ENCODE data around the gene PRDM4. TPM values are rescaled to one million over a fixed set of nuclear protein-coding genes. Genes with fewer than 3 reads are reported as not detected.

Gene PRDM4
- 30.2 and 31.1 TPM in 2 replicates for total RNA-seq

- peaks cover 7% of the 10 kb centered on the region for H3K27me3 Mint-ChIP-seq
- peak; percentile 98 for DNase-seq
- peaks cover 18% of the 10 kb centered on the region for H3K36me3 Mint-ChIP-seq (ENCODE audit: low read depth)
Measured at GRCh38 chr12:107760809-107761501, at the start of gene PRDM4. TSS of gene PRDM4 (minus strand) at chr12:107761137. CDS start at chr12:107760515, 622 bp downstream.

GRCh38 chr12:107807471-107808150 is 46.7 kb upstream of the PRDM4 start:
- Mint-ChIP-seq H3K4me3 (no peak overlapping the region), H3K36me3 (ENCODE audit: low read depth) (no peaks in the 10 kb centered on the region), H3K27ac (no peak overlapping the region), H3K4me1 (no peaks in the 10 kb centered on the region), H3K27me3 (peaks cover 5% of the 10 kb centered on the region), H3K9me3 (no peaks in the 10 kb centered on the region)
- DNase-seq: no peak
- intact Hi-C loops (cut with micrococcal nuclease): no loop called here

More at GRCh38 chr12:107760809-107761501, at the start of gene PRDM4:
- intact Hi-C loops (cut with micrococcal nuclease): loop anchor here (1.0 to 10.0 kb wide), 6 partner anchors 76 to 871 kb away; partner anchors contain the start of genes CRY1, FICD, PWP1 and SELPLG
- peak within 1 kb of the TSS; percentile 88 for H3K27ac Mint-ChIP-seq
- peaks cover 26% of the 10 kb centered on the region for H3K4me1 Mint-ChIP-seq
- H3K4me3 Mint-ChIP-seq: peak within 1 kb of the TSS; percentile 93
- no peaks in the 10 kb centered on the region for H3K9me3 Mint-ChIP-seq

GRCh38 chr12:107805488-107806180 is 44.7 kb upstream of the PRDM4 start:
- Mint-ChIP-seq H3K4me3 (no peak overlapping the region), H3K36me3 (ENCODE audit: low read depth) (no peaks in the 10 kb centered on the region), H3K9me3 (no peaks in the 10 kb centered on the region), H3K4me1 (no peaks in the 10 kb centered on the region), H3K27ac (no peak overlapping the region), H3K27me3 (peaks cover 9% of the 10 kb centered on the region)
- no peak for DNase-seq
- intact Hi-C loops (cut with micrococcal nuclease): no loop called here

- Mint-ChIP-seq H3K27me3 (peaks cover 11% of the 10 kb centered on the region), H3K9me3 (no peaks in the 10 kb centered on the region), H3K4me1 (no peaks in the 10 kb centered on the region), H3K4me3 (no peak overlapping the region), H3K27ac (no peak overlapping the region), H3K36me3 (ENCODE audit: low read depth) (no peaks in the 10 kb centered on the region)
- no peak for DNase-seq
- intact Hi-C loops (cut with micrococcal nuclease): no loop called here
Measured at GRCh38 chr12:107803092-107803491, 42.2 kb upstream of the PRDM4 start.

- Mint-ChIP-seq H3K27ac (no peak overlapping the region), H3K9me3 (no peaks in the 10 kb centered on the region), H3K36me3 (ENCODE audit: low read depth) (no peaks in the 10 kb centered on the region), H3K27me3 (peaks cover 22% of the 10 kb centered on the region), H3K4me3 (no peak overlapping the region), H3K4me1 (no peaks in the 10 kb centered on the region)
- intact Hi-C loops (cut with micrococcal nuclease): no loop called here
- no peak for DNase-seq
Measured at GRCh38 chr12:107801150-107801549, 40.2 kb upstream of the PRDM4 start.

GRCh38 chr12:107798580-107798979 is 37.6 kb upstream of the PRDM4 start:
- Mint-ChIP-seq H3K9me3 (no peaks in the 10 kb centered on the region), H3K36me3 (ENCODE audit: low read depth) (no peaks in the 10 kb centered on the region), H3K4me1 (no peaks in the 10 kb centered on the region), H3K27ac (no peak overlapping the region), H3K4me3 (no peak overlapping the region), H3K27me3 (peaks cover 33% of the 10 kb centered on the region)
- DNase-seq: no peak
- intact Hi-C loops (cut with micrococcal nuclease): no loop called here

- H3K9me3 Mint-ChIP-seq: no peaks in the 10 kb centered on the region
- no peak overlapping the region for H3K27ac Mint-ChIP-seq
- no peaks in the 10 kb centered on the region for H3K4me1 Mint-ChIP-seq
- H3K27me3 Mint-ChIP-seq: peaks cover 30% of the 10 kb centered on the region
- no peak overlapping the region for H3K4me3 Mint-ChIP-seq
- intact Hi-C loops (cut with micrococcal nuclease): no loop called here
- DNase-seq: no peak
- no peaks in the 10 kb centered on the region for H3K36me3 Mint-ChIP-seq (ENCODE audit: low read depth)
Measured at GRCh38 chr12:107794451-107794850, 33.5 kb upstream of the PRDM4 start.

GRCh38 chr12:107791465-107792089 is 30.6 kb upstream of the PRDM4 start:
- DNase-seq: no peak
- H3K27ac Mint-ChIP-seq: no peak overlapping the region
- H3K27me3 Mint-ChIP-seq: peaks cover 21% of the 10 kb centered on the region
- no peaks in the 10 kb centered on the region for H3K9me3 Mint-ChIP-seq
- no peak overlapping the region for H3K4me3 Mint-ChIP-seq
- no peaks in the 10 kb centered on the region for H3K36me3 Mint-ChIP-seq (ENCODE audit: low read depth)
- intact Hi-C loops (cut with micrococcal nuclease): no loop called here
- no peaks in the 10 kb centered on the region for H3K4me1 Mint-ChIP-seq

GRCh38 chr12:107788690-107789458 is 27.9 kb upstream of the PRDM4 start:
- DNase-seq: no peak
- Mint-ChIP-seq H3K9me3 (no peaks in the 10 kb centered on the region), H3K27me3 (peaks cover 7% of the 10 kb centered on the region), H3K4me3 (no peak overlapping the region), H3K36me3 (ENCODE audit: low read depth) (no peaks in the 10 kb centered on the region), H3K4me1 (peaks cover under 1% of the 10 kb centered on the region), H3K27ac (no peak overlapping the region)
- intact Hi-C loops (cut with micrococcal nuclease): no loop called here

GRCh38 chr12:107788281-107788680 is 27.3 kb upstream of the PRDM4 start:
- peaks cover 4% of the 10 kb centered on the region for H3K4me1 Mint-ChIP-seq
- H3K27me3 Mint-ChIP-seq: peaks cover 7% of the 10 kb centered on the region
- intact Hi-C loops (cut with micrococcal nuclease): no loop called here

GRCh38 chr12:107783406-107784376 is 22.8 kb upstream of the PRDM4 start:
- H3K9me3 Mint-ChIP-seq: no peaks in the 10 kb centered on the region
- DNase-seq: no peak
- H3K27ac Mint-ChIP-seq: no peak overlapping the region
- H3K4me3 Mint-ChIP-seq: no peak overlapping the region
- H3K4me1 Mint-ChIP-seq: peaks cover 9% of the 10 kb centered on the region
- intact Hi-C loops (cut with micrococcal nuclease): no loop called here
- H3K27me3 Mint-ChIP-seq: peaks cover 26% of the 10 kb centered on the region
- no peaks in the 10 kb centered on the region for H3K36me3 Mint-ChIP-seq (ENCODE audit: low read depth)

More at GRCh38 chr12:107788281-107788680, 27.3 kb upstream of the PRDM4 start:
- H3K27ac Mint-ChIP-seq: no peak overlapping the region
- DNase-seq: no peak
- H3K36me3 Mint-ChIP-seq (ENCODE audit: low read depth): no peaks in the 10 kb centered on the region
- no peaks in the 10 kb centered on the region for H3K9me3 Mint-ChIP-seq
- H3K4me3 Mint-ChIP-seq: no peak overlapping the region

GRCh38 chr12:107782067-107782466 is 21.1 kb upstream of the PRDM4 start:
- H3K36me3 Mint-ChIP-seq (ENCODE audit: low read depth): no peaks in the 10 kb centered on the region
- H3K9me3 Mint-ChIP-seq: no peaks in the 10 kb centered on the region
- H3K4me1 Mint-ChIP-seq: peaks cover 10% of the 10 kb centered on the region
- H3K27ac Mint-ChIP-seq: no peak overlapping the region
- intact Hi-C loops (cut with micrococcal nuclease): no loop called here
- no peak overlapping the region for H3K4me3 Mint-ChIP-seq
- H3K27me3 Mint-ChIP-seq: peaks cover 35% of the 10 kb centered on the region
- no peak for DNase-seq

Data from activated CD4-positive, alpha-beta T cell treated with anti-CD3 and anti-CD28 coated beads, Interleukin-2, amount 10 ng/mL, durations not matched to agents 24 days and 14 days (primary cell).